ENCODE data around the gene CHM. TPM values are rescaled to one million over a fixed set of nuclear protein-coding genes. Genes with fewer than 3 reads are reported as not detected.

The CHM gene
- total RNA-seq, 1 experiment from 2014 or later: 18.1 TPM

GRCh38 chrX:86028681-86029080 lies 18.7 kb downstream of the CHM start:
- H3K27me3 Mint-ChIP-seq (ENCODE audit: low read depth): no peaks in the 10 kb centered on the region
- ChIA-PET CTCF (no interaction called here), POLR2A (no interaction called here)
- peaks cover 20% of the 10 kb centered on the region for H3K4me1 Mint-ChIP-seq
- no peak for TF ChIP-seq KAT7 (CRISPR knock-in tag; IDR thresholded peaks at IDR 0.05; ENCODE audit: borderline replicate concordance)
- H3K4me3 Mint-ChIP-seq: no peak overlapping the region
- no peak overlapping the region for H3K27ac Mint-ChIP-seq
- no peak for ATAC-seq
- DNase-seq (ENCODE audit: low spot score): no peak
- H3K36me3 Mint-ChIP-seq: no peaks in the 10 kb centered on the region
- H3K9me3 Mint-ChIP-seq: no peaks in the 10 kb centered on the region

- POLR2A ChIA-PET: no interaction called here
- Mint-ChIP-seq H3K4me3 (no peak overlapping the region), H3K36me3 (no peaks in the 10 kb centered on the region)
These were observed 23.5 kb downstream of the CHM start for GRCh38 chrX:86023811-86024210.

GRCh38 chrX:86021652-86022289 lies 25.6 kb downstream of the CHM start:
- no peak for ATAC-seq
- Mint-ChIP-seq H3K36me3 (peaks cover 11% of the 10 kb centered on the region), H3K27ac (no peak overlapping the region), H3K4me3 (no peak overlapping the region), H3K27me3 (ENCODE audit: low read depth) (no peaks in the 10 kb centered on the region), H3K4me1 (peaks cover 9% of the 10 kb centered on the region), H3K9me3 (0 out of 2 replicates have a peak, but pooled peaks cover 8% of the 10 kb centered on the region)
- ChIA-PET CTCF (no interaction called here), POLR2A (no interaction called here)
- no peak for DNase-seq (ENCODE audit: low spot score)
- TF ChIP-seq AR (CRISPR knock-in tag; IDR thresholded peaks at IDR 0.05) (no peak), CTCF (IDR thresholded peaks at IDR 0.05) (no peak)

More at GRCh38 chrX:86023811-86024210, 23.5 kb downstream of the CHM start:
- ATAC-seq: no peak
- Mint-ChIP-seq H3K9me3 (no peaks in the 10 kb centered on the region), H3K27me3 (ENCODE audit: low read depth) (no peaks in the 10 kb centered on the region), H3K4me1 (0 out of 2 replicates have a peak, but pooled peaks cover under 1% of the 10 kb centered on the region), H3K27ac (no peak overlapping the region)
- CTCF ChIA-PET: no interaction called here
- no peak for TF ChIP-seq SP1 (CRISPR knock-in tag; conservative IDR thresholded peaks at IDR 0.05)
- no peak for TF ChIP-seq NR2C2 (CRISPR knock-in tag; IDR thresholded peaks at IDR 0.05)
- no peak for TF ChIP-seq ZNF425 (CRISPR knock-in tag; conservative IDR thresholded peaks at IDR 0.05)
- no peak for TF ChIP-seq ZNF138 (CRISPR knock-in tag; conservative IDR thresholded peaks at IDR 0.05)
- no peak for TF ChIP-seq ZBTB21 (CRISPR knock-in tag; IDR thresholded peaks at IDR 0.05; ENCODE audit: borderline replicate concordance)
- TF ChIP-seq GRHL2 (CRISPR knock-in tag; IDR thresholded peaks at IDR 0.05; ENCODE audit: insufficient replicate concordance, severe bottlenecking): no peak
- TF ChIP-seq E2F4 (CRISPR knock-in tag; IDR thresholded peaks at IDR 0.05; ENCODE audit: borderline replicate concordance, low read depth): no peak
- no peak for TF ChIP-seq ZSCAN18 (CRISPR knock-in tag; IDR thresholded peaks at IDR 0.05)
- TF ChIP-seq NR3C1 (CRISPR knock-in tag; conservative IDR thresholded peaks at IDR 0.05; ENCODE audit: low read depth): no peak
- no peak for TF ChIP-seq MXD4 (CRISPR knock-in tag; IDR thresholded peaks at IDR 0.05; ENCODE audit: borderline replicate concordance)
- no peak for TF ChIP-seq ZNF671 (CRISPR knock-in tag; IDR thresholded peaks at IDR 0.05)
- TF ChIP-seq HMGA2 (CRISPR knock-in tag; IDR thresholded peaks at IDR 0.05): no peak
- TF ChIP-seq SMAD3 (CRISPR knock-in tag; IDR thresholded peaks at IDR 0.05; ENCODE audit: borderline replicate concordance): no peak
- no peak for TF ChIP-seq JAZF1 (CRISPR knock-in tag; IDR thresholded peaks at IDR 0.05)
- TF ChIP-seq NFE2L1 (CRISPR knock-in tag; IDR thresholded peaks at IDR 0.05): no peak
- no peak for TF ChIP-seq EMX1 (CRISPR knock-in tag; IDR thresholded peaks at IDR 0.05)
- no peak for TF ChIP-seq KAT7 (CRISPR knock-in tag; IDR thresholded peaks at IDR 0.05; ENCODE audit: borderline replicate concordance)
- DNase-seq (ENCODE audit: low spot score): no peak

Measured in WTC11 (cell line).